ENCODE measurements around the gene IRF2BP1. TPM values are rescaled to one million over a fixed set of nuclear protein-coding genes. Genes with fewer than 3 reads are reported as not detected.
A peak's percentile ranks its signal among the peaks of the same experiment; 100 is the strongest.

Gene IRF2BP1
- total and polyA plus RNA-seq, 7 donors: 7.8 to 25.5 (median 18.0) TPM

DNA sequence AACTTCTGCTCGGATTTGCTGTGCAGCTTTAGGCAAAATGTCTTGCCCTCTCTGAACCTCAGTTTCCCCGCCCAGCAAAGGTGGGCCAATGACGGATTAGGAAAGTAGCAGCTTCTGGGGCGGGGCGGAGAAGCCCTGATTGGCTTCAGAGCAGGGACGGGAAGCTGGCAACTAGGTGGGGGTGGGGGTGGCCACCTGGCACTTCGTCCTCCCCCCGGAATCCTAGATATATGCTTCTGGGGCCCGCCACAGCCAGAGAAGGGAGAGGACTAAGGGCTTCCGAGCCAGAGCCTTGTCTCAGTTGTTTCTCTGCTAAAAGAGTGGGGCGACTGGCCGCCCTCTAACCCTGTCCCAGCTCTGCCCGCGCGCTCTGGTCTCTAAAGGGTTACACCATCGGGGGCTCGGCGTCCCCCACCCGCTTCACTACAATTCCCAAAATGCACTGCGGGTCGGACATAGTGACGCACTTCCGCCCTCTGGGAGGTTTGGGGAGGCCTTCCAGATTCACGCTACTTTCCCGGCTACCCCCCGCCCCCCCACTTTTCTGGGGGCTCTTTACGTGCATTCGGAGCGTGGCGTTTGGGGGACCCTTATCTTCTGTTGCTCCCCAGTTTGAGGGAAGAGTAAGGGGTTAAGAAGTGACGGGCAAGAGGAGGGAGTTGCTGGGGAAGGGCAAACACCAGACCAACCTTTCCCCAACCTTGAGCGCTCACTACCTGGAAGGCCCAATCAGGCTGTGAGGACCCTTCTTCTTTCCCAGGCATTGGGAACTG, 672 bp upstream of the IRF2BP1 start:
- Histone ChIP-seq H3K9me3 (no peaks in the 10 kb centered on the region), H3K4me1 (peaks cover 0 to 45% (median 40%) of the 10 kb centered on the region in 4 donors), H3K4me3 (peak overlapping the region; percentile 47 to 84 (median 68)), H3K36me3 (peaks cover 6 to 18% (median 13%) of the 10 kb centered on the region in 4 donors), H3K27me3 (no peaks in the 10 kb centered on the region), H3K27ac (peak overlapping the region; percentile 84 to 92 (median 89))
- WGBS, 2 donors: 1% methylated on average over 32 of the region's 32 CpGs
- intact Hi-C loops (cut with DNase I): loop anchor here (1.0 to 5.0 kb wide), 3 partner anchors 16 to 111 kb away; partner anchors contain the start of genes CCDC61, MYPOP and SYMPK
- peak; percentile 86 to 94 (median 90) for TF ChIP-seq POLR2AphosphoS5 (IDR thresholded peaks at IDR 0.05)
- peak in 2 of 4 donors; percentile 25 to 66 for TF ChIP-seq EP300 (IDR thresholded peaks at IDR 0.05)
- TF ChIP-seq, protein P1, sequence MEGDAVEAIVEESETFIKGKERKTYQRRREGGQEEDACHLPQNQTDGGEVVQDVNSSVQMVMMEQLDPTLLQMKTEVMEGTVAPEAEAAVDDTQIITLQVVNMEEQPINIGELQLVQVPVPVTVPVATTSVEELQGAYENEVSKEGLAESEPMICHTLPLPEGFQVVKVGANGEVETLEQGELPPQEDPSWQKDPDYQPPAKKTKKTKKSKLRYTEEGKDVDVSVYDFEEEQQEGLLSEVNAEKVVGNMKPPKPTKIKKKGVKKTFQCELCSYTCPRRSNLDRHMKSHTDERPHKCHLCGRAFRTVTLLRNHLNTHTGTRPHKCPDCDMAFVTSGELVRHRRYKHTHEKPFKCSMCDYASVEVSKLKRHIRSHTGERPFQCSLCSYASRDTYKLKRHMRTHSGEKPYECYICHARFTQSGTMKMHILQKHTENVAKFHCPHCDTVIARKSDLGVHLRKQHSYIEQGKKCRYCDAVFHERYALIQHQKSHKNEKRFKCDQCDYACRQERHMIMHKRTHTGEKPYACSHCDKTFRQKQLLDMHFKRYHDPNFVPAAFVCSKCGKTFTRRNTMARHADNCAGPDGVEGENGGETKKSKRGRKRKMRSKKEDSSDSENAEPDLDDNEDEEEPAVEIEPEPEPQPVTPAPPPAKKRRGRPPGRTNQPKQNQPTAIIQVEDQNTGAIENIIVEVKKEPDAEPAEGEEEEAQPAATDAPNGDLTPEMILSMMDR (IDR thresholded peaks at IDR 0.05): no peak
- peak; percentile 48 to 62 for TF ChIP-seq POLR2A (IDR thresholded peaks at IDR 0.05)
- DNase-seq: peak; percentile 97

DNA sequence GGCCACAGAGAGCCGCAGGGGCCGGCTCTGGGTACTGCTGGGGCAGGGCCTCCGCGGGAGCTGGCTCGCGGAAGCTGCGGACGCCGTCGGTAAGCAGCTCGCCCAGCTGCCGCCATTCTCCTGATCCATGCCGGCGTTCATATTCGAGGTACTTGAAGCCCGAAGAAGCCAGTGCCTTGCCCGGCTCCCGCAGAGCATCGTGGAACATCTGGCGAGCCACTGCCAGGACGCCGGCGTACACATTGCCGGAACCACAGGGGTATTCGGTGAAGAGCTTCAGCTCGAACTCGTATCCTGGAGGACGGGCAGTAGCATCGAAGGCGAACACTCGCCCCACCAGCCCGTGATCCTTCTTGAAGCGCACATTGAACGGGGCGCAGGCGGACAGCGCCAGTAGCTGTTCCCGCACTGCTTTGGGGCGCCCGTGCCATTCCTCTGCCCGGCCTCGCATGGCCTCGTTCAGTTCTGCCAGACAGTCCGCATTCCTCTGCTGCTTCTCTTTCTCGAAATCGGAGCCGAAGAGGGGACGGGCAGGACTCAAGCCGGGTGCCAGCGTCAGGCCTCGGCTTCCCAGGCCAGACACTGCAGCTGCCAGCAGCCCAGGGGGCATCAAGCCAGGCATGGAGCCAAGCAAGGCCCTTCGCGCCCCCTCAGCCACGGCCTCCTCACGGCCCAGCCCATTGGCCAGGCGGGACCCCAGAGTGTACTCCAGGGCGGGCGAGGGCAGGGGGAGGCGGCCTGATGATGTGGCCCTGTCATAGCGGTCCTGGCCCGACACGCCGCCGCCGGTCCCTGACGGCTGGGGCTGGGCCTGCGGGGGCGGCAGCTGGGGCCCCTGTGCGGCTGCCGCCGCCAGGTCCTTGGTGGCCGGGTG, 1.0 kb downstream of the IRF2BP1 start:
- intact Hi-C loops (cut with DNase I): loop anchor here (5.0 kb wide), 3 partner anchors 68 to 457 kb away; partner anchors contain the start of genes CCDC61 and RSPH6A
- 58 to 65% methylated on average over 72 of the region's 72 CpGs for WGBS, 2 donors
- peak overlapping the region; percentile 47 to 84 (median 68) for H3K4me3 ChIP-seq
- no peak for DNase-seq
- TF ChIP-seq, protein P1 (IDR thresholded peaks at IDR 0.05): no peak
- TF ChIP-seq POLR2A (IDR thresholded peaks at IDR 0.05): no peak
- TF ChIP-seq POLR2AphosphoS5 (IDR thresholded peaks at IDR 0.05): no peak
- no peak for TF ChIP-seq EP300 (IDR thresholded peaks at IDR 0.05)
- peaks cover 0 to 10% (median 10%) of the 10 kb centered on the region in 4 donors for H3K36me3 ChIP-seq
- peak overlapping the region; percentile 84 to 92 (median 89) for H3K27ac ChIP-seq
- H3K27me3 ChIP-seq: peaks cover 0 to under 1% (median 0%) of the 10 kb centered on the region in 3 donors
- H3K4me1 ChIP-seq: peaks cover 0 to 45% (median 40%) of the 10 kb centered on the region in 4 donors
- no peaks in the 10 kb centered on the region for H3K9me3 ChIP-seq

DNA sequence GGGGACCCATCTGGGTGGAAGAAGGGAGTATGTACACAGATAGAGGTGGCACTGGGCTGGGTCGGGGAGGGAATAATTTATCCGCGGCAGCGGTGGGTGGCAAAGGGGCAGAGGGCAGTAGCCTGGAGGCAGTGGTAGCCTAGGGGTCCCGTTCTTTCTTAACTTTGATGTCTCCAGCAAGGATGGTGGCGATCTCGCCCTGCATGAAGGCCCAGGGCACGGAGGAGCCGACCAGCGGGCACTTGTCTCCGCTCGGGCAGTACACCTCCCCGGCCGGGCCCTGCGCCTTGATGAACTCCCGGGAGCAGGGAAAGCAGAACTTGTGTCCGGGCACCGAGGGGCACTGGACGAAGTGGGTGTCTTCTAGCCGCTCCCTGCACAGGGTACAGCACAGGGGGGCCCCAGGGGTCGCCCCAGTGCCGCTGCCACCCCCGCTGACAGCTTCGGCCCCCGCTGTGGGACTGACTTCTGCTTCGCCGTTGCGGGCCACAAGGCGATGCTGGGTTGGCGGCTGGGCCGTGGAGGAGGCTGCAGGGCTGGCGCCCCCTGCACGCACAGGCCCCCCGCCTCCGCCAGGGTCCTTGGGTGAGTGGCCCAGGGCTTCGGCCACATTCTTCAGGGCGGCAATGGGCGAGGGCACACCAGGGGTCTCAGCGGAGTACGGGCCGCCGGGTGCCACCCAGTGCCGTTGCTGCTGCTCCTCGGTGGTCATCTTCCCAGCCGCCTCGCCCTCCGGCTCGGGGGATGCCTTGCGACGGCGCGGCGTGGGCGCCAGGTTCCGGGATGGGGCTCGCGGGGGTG, 1.9 kb downstream of the IRF2BP1 start:
- H3K27ac ChIP-seq: peak overlapping the region in 2 of 4 donors; percentile 2 to 87
- H3K36me3 ChIP-seq: peaks cover 0 to 10% (median 10%) of the 10 kb centered on the region in 4 donors
- H3K27me3 ChIP-seq: peaks cover 0 to 4% (median 0%) of the 10 kb centered on the region in 3 donors
- WGBS, 2 donors: 77 to 91% methylated on average over 57 of the region's 57 CpGs
- H3K9me3 ChIP-seq: no peaks in the 10 kb centered on the region
- TF ChIP-seq EP300 (IDR thresholded peaks at IDR 0.05) (no peak), POLR2AphosphoS5 (IDR thresholded peaks at IDR 0.05) (no peak), POLR2A (IDR thresholded peaks at IDR 0.05) (no peak)
- TF ChIP-seq, protein P1 (IDR thresholded peaks at IDR 0.05): no peak
- peak overlapping the region in 3 of 4 donors; percentile 13 to 84 (median 64) for H3K4me3 ChIP-seq
- DNase-seq: no peak
- peaks cover 0 to 45% (median 40%) of the 10 kb centered on the region in 4 donors for H3K4me1 ChIP-seq
- intact Hi-C loops (cut with DNase I): loop anchor here (1.0 to 5.0 kb wide), 3 partner anchors 20 to 458 kb away; partner anchors contain the start of genes FOXA3 and RSPH6A

DNA sequence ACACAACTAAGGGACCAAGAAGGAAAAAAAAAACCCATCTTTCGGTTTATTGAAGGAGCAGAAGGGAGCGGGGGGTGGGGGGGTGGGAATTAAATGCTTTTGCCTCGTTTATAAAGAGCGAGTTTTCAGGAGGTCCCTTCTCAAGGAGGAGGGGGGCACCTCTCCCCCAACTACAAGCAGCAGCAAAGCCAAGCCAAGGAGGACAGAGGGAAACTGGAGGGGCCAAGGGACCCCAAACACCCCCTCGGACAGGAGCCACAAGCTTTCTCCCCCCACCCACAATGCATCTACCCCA, 2.4 kb downstream of the IRF2BP1 start:
- Histone ChIP-seq H3K36me3 (peaks cover 0 to 10% (median 10%) of the 10 kb centered on the region in 4 donors), H3K9me3 (no peaks in the 10 kb centered on the region), H3K4me3 (peak overlapping the region in 2 of 4 donors; percentile 13 to 84), H3K4me1 (peaks cover 0 to 45% (median 40%) of the 10 kb centered on the region in 4 donors), H3K27ac (peak overlapping the region in 1 of 4 donors; percentile 2), H3K27me3 (peaks cover 0 to 4% (median 0%) of the 10 kb centered on the region in 3 donors)
- no peak for DNase-seq
- TF ChIP-seq, protein P1 (IDR thresholded peaks at IDR 0.05): peak in 1 of 4 experiments; percentile 37
- no peak for TF ChIP-seq EP300 (IDR thresholded peaks at IDR 0.05)
- WGBS, 2 donors: 11 to 20% methylated on average over 5 of the region's 5 CpGs
- intact Hi-C loops (cut with DNase I): loop anchor here (1.0 to 5.0 kb wide), 3 partner anchors 19 to 459 kb away; partner anchors contain the start of genes FOXA3 and RSPH6A

Measured in sigmoid colon (tissue), 7 donors.